ENCODE data around the gene PEX11G.

Gene PEX11G

DNA sequence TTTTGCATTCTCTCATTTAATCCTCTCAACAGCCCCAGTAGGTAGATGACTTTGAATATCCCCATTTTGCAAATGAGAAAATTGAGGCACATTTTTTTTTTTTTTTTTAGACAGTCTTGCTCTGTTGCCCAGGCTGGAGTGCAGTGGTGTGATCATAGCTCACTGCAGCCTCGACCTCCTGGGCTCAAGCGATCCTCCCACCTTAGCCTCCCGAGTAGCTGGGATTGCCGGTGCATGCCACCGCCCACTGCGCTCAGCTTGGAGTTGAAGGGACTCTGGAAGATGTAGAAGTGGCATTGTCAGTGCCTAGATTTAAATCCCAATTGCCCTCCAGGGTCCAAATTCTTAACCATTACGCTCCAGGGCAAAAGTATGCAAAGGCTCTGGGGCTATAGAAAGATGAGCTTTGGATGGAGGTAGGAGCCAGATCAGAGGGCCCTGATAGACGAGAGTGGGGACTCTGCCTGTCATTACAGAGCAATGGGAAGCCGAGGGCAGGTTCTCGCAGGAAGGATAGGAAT lies 32.8 kb upstream of the PEX11G start:
- no peak for DNase-seq

DNA sequence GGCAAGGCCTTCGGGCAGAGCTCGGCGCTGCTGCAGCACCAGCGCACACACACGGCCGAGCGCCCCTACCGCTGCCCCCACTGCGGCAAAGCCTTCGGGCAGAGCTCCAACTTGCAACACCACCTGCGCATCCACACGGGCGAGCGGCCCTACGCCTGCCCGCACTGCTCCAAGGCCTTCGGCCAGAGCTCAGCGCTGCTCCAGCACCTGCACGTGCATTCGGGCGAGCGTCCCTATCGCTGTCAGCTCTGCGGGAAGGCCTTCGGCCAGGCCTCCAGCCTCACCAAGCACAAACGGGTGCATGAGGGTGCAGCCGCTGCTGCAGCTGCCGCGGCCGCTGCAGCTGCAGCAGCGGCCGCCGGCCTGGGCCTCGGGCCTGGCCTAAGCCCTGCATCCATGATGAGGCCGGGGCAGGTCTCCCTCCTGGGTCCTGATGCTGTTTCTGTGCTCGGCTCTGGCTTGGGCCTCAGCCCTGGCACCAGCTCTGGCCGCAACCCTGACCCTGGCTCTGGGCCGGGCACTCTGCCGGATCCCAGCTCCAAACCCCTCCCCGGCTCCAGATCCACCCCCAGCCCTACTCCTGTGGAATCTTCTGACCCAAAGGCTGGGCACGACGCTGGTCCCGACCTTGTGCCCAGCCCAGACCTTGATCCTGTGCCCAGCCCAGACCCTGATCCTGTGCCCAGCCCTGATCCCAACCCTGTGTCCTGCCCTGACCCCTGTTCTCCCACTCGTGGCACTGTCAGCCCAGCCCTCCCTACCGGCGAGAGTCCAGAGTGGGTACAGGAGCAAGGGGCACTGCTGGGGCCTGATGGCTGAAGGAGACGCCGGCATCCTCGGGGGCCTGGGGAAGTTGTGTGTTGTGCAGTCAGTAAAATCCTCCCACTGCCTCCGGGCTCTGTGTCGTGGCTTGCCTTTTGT lies 31.6 kb upstream of the PEX11G start:
- no peak for DNase-seq

DNA sequence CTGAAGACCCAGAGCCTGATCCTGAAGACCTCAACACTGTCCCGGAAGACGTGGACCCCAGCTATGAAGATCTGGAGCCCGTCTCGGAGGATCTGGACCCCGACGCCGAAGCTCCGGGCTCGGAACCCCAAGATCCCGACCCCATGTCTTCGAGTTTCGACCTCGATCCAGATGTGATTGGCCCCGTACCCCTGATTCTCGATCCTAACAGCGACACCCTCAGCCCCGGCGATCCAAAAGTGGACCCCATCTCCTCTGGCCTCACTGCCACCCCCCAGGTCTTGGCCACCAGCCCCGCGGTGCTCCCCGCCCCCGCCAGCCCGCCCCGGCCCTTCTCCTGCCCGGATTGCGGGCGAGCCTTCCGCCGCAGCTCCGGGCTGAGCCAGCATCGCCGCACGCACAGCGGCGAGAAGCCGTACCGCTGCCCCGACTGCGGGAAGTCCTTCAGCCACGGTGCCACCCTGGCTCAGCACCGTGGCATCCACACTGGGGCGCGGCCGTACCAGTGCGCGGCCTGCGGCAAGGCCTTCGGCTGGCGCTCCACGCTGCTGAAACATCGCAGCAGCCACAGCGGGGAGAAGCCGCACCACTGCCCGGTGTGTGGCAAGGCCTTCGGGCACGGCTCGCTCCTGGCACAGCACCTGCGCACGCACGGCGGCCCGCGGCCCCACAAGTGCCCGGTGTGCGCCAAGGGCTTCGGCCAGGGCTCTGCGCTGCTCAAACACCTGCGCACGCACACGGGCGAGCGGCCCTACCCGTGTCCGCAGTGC lies 30.7 kb upstream of the PEX11G start:
- no peak for DNase-seq

DNA sequence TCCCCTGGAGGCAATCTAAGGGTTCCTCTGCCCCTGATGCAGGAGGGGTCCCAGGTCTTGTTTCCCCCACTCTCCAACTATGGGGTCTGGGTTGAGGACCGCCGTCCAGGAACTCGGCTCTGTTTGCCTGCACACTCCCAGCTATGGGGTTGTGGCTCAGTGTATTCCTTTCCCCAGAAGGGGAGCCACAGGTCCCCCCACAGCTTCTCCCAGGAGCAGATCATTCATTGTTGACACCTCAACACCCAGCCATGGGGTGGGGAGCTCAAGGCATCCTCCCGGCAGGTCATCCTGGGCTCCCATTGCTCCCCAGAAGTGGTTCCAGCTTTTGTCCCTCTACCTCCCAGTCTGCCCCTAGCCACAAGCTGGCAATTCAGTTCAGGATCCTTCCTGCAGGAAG lies 28.0 kb upstream of the PEX11G start:
- no peak for DNase-seq

DNA sequence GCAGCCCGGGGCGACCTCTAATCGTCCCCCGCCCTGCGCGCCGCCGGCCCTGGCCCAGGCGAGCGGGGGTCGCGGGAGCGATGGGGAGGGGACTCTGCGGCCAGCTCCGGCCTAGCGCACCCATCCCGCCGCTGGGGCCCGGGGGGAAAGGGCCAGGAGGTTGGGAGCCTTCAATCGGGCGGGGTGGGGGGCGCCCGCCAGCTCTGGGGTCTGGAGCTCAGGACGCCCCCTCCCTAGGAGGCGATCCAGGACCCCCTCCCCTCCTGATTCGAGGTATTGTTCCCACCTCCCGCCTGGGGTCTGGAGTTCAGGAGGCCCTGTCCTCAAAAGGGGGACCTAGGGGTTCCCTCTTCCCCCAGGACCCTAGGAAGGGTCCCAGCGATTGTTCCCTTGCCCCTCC lies 27.5 kb upstream of the PEX11G start:
- no peak for DNase-seq

DNA sequence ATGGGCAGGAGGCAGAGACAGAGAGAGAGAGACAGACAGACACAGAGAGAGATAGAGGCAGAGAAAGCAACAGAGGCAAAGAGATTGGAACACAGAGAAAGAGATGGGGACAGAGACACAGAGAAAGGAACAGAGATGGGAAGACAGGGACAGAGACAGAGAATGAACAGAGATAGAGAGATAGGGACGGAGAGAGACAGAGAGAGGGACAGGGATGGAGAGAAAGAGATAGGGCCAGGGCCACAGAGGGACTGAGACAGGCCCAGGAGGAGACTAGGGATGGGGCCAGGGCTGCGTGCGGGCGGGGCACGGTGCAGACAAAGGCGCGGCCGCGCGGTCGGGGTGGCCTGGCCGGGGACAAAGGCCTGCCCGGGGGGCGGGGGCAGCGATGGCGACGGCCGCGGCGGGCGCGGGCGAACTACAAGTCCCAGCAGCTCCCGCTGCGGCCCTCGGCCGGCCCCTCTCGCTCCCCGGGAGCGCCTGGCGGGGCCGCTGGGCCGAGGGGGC lies 26.9 kb upstream of the PEX11G start, which contains the start of gene ZNF358:
Gene ZNF358, plus strand, starts transcription at position 459 of the 507 bp plus-strand sequence. CDS start 3,140 bp downstream, outside the sequence.
- DNase-seq, result peak; percentile 59

DNA sequence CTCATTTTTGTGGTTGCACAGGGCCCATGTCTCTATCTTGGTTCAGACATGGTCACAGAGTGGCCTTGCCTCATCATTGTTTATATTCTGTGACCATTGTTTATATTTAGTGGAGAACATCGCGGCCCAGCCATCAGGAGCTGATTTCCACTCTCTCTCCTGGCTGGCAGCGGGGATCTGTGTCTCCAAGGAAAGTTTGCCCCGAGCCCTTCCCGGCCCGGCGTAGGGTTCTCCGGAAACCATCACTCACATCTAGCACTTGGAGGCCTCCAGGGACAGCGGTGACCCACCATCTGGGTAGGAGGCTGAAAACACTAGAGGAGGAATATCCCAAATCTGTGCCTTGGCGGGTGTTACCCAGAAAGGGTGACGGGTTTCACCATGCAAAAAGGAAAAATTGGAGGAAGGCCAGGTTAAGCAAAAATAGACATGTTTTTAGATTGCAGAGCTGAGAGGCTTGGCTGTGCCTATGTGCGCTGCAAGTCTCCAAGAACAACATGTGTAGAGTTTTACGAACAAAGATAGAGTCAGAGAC lies 26.3 kb upstream of the PEX11G start:
- no peak for DNase-seq

DNA sequence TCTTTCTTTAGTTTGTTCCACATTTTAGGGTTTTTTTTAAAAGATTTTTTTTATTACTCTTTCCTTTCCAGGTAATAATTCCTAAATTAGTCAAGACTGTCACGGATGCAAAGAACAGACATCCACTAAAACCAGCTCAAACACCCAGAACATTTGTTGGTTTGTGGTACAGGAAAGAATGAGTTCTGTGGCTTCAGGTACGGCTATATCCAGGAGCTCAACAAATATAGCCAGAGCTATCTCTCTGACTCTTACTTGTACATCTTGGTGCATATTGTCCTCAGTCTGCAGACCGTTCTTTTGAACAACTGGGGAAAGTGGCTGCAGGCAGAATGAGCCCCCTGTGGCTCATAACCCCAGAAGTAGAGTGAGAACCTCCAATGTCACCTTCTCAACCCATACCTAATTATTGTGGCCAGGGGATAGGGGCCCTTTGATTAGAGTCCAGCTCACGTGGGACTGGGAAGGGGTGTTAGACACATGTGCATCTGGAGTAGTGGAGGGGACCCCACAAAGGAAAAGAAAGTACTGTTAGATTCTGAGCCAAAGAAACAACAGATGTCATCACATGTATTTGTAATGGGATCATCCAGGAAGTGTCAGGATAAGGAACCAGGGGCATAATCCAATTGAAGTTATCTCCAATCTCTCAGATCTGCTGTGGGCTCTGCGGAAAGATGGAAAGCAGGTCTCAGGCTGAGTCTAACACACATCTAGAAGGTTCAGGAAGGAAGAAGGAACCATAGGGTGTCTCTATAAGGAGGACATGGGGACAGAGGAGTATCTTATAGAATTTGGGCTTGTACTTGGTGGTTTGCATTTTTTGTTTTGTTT lies 25.2 kb upstream of the PEX11G start:
- no peak for DNase-seq

DNA sequence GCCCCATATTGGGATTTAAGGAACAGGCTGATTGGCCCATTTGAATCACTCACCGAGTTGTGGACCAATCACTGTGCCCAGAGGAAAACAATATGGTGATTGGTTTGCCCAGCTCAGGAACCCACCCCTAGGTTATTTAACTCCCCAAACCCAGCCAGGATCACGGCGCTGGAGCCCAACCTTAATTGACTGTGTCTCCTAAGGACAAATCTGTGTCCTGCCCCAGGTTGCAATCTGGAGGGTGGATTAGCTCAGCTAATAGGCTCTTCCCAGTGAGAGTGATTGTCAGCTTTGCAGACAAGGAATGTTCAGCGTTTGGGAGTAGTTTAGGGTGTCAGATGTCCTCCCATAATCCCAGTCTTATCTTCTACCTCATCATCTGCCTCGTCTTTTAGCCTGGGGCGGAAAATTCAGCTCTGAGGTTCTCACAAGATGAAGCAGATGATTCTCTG lies 23.6 kb upstream of the PEX11G start:
- no peak for DNase-seq

DNA sequence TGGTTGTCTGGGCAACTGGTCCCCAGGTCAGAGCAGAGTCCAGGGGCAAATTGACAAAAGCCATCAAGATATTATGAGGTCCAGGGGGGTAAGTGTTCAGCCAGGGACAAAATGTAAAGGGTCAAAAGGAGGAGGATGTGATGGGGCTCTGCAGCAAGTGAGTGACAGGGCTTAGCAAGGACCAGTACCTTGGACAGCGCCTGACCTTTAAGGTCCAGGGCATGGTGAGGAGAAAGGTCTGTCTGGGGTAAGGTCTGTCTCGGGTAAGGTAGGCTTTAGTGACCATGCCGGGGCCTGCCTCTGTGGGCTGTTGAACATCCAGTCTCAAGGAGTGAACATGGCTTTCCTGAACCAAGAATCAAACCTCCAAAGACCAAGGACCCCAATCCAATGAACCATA lies 20.8 kb upstream of the PEX11G start:
- DNase-seq, result no peak

DNA sequence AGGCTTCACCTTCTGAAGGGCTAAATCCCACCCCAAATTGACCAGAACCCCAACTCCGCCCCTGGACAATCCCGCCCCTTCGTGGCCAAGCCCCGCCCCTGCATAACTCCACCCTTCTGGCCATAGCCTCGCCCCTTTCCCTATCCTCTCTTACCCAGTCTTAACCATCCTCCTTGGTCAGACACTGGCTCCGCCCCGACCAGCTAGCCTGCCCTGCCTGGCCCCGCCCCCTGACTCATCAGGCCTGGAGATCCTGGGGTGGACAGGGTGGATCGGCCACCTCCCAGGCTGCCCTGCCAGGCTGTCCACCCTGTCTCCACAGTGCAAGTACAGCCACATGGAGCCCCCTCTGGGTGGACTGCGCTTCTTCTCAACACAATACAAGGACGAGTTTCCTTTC lies 19.0 kb upstream of the PEX11G start:
- DNase-seq, result peak; percentile 91

DNA sequence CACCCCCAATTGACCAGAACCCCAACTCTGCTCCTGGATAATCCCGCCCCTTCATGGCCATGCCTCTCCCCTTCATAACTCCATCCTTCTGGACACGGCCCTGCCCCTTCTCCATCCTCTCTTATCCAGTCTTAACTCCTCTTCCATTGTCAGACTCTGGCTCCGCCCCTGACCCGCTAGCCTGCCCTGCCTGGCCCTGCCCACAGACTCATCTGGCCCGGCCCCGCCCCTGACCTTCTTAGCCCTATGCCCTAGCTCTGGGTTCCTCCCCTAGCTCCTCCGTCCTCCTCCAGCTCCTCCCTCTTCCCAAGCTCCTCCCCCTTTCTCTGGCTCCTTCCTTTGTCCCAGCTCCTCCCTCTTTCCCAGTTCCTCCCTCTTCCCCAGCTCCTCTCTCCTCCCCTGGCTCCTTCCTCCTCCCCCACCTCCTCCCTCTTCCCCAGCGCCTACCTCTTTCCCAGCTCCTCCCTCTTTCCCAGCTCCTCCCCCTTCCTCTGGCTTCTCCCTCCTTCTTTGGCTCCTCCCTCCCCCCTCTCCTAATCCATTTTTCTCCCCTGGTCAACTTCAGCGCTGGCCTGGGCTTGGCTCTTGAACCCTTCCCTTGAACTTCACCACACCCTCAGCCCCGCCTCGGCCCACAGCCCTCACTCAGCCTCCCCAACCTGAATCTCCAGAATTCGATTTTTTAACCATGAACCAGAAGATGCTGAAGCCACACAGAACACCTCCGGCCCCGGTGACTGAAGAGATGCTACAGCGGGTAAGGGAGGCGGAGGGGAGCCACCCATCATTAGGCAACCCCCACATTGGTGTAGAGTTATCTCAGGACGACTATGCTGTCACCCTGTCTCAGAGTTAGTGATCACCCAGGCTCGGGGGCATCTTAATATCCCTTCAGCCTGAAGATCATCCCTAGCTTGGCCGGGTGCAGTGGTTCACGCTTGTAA lies 17.8 kb upstream of the PEX11G start:
- peak; percentile 94 for DNase-seq

DNA sequence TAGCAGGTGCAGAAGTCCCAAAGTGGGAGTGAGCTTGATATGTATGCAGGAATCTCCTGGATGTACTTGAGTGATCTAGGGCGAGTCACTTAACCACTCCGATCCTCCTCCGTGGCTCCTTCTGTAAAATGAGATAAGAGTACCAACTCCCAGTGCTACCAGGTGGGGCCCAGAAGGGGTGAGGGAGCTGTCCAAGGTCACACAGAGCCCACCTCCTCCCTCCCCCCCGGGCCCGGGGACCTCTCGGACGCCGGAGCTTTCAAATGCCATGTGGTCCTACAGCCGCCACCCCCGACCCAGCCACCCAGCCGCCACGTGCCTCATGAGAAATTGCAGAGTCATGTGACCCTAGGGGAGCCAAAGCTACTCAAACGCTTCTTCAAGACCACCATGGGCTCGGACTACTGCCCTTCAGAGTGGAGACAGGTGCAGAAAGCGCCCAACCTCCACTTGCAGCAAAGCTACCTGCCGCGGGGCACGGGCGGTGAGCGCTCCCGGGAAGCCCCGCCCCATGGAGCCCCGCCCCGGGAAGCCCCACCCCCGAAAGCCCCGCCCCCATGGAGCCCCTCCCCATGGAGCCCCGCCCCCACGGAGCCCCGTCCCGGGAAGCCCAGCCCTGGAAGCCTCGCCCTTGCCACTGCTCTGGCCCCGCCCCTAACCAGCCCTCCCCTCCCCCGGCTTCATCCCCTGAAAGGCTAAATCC lies 17.0 kb upstream of the PEX11G start:
- DNase-seq, result no peak

DNA sequence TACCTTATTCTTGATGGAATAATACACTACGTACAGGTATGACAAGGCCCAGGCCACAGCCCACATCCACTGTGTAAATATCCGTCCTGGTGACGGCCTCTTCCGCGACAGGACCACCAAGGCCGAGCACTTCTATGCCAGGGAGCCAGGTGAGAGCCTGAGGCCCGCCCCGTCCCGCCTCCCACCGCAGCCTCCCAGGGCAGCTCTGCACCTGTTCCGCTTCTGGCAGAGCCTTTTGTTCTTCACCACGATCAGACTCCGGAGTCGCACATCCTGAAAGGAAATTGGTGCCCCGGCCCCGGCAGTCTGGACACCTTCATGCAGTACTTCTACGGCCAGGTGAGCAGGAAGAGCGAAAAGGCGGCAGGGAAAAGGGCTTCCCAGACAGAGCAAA lies 16.4 kb upstream of the PEX11G start:
- no peak for DNase-seq

DNA sequence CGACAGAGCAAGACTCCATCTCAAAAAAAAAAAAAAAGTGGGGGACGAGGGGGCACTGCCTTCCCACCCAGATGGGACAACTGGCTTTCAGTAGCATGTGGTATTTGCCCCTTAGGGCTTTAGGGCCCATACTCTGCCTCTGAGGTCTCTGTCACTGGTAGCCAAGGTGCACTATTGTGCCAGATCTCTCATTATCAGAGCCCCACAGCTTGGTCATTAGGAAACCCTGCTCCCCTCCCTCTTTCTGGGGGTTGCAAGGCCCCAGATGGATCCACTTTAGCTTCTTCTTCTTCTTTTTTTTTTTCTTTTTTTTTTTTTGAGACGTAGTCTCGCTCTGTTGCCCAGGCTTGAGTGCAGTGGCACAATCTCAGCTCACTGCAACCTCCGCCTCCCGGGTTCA lies 15.8 kb upstream of the PEX11G start:
- no peak for DNase-seq

DNA sequence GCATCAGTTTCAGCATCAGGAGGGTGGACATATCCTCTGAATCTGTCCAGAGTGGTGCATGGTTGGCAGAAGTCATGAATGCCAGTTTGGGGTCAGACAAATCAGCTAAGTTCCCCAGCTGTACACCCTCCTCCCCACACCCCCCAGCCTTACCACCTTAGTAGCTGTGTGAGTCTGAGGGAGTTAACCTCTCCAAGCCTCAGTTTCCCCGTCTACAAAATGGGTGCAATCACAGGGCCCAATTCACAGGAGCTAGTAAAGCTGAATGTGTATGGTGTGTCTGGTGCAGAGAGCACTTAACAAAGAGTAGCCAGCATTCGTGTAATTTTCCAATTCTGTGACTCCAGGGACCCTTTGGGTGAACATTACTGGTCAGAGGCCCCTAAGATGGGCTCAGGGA lies 13.7 kb upstream of the PEX11G start:
- DNase-seq, result no peak

DNA sequence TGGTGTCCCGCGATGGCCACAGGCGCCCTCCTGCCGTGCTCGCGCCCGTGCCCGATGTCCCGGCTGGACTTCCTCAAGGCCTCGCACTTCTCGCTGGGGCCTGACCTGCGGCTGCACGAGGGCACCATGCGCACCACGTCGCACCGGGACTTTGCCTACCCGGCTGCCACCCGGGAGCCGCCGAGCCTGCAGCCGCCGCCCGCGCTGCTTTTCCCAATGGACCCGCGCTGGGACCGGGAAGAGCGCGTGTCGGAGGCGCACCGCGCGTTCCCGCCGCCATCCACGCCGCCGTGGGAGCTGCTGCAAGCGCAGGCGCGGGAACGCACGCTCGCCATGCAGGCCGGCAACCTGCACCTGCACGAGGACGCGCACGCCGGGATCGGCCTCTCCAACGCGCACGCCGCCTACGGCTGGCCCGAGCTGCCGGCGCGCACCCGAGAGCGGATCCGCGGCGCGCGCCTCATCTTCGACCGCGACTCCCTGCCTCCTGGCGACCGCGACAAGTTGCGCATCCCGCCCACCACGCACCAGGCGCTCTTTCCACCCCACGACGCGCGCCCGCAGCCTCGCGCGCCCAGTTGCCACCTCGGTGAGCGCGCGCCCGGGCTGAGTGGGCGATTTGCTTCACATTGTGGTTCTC lies 12.1 kb upstream of the PEX11G start:
- no peak for DNase-seq

DNA sequence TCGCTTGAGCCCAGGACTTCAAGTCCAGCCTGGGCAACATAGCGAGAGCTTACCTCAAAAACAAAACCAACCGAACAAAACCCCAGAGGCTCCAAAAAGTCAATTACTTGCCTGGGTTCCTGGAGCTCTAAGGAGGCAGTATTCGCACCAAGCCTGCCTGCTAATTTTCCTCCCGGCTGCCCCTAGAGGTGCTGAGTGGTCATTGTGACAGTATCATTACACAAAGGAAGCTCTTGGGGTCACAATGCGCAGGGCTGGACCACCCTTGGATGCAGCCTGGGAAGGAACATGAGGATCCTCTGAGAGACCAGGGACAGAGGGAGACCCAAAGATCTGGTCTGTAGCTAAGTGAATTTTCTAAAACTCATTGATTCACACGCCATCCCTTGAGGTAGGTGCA lies 8.5 kb upstream of the PEX11G start:
- no peak for DNase-seq

DNA sequence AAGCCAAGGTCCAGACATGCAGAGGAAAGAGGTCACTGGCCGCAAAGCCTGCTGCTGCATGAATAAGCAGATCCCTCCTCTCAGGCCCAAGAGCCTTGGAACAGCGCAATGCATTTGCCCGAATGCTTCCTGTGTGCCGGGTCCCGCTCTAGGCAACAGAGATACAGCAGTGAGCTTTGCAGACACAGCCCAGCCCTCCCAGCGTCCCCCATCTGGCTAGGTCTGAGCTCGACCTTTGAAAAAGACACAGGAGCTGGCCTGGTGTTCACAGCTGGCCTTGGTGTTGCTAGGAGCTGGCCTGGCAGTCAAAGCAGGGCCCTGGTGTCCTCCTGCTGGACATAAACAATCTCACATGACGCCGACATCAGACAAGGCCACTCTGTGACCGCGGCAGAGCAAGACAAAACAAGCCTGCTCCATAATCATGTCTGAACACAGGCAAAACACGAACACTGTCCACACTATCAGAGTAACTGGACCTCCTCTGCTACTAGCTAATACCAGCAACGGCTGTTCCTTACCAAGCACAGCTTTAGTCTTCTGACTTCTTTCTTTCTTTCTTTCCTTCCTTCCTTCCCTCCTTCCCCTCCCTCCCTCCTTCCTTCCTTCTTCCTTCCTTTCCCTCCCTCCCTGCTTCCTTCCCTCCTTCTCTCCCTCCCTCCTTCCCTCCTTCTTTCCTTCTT lies 5.7 kb upstream of the PEX11G start:
- peak; percentile 20 for DNase-seq
